Activated gamma-delta T cell treated with anti-CD3 and anti-CD28 coated beads, Interleukin-2, amount 50 U/mL, for 16 hours (primary cell): ENCODE results near the gene STT3B.

Experiments used
- DNase-seq: peaks from one replicate; pipeline ENCODE4 v3.0.0-alpha.2; 2020; ENCODE audit warnings: low read depth

STT3B gene

DNA sequence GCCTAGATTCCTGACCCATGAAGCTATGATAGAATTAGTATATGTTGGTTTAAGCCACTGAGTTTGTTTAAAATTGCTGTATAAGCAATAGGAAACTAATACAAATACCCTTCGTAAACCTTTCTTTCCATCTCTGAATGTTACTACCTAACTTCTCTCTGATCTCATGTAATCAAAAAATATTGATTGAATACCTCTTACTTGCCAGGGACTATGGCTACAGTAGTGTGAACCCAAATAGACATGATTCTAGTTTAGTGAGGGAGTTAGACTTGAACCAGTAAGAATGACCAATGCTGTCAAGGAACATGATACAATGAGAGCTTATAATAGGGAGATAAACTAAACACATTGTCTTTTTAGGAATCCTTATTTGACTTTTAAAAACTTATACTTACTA lies 19.4 kb downstream of the STT3B start:
- DNase-seq, result no peak

DNA sequence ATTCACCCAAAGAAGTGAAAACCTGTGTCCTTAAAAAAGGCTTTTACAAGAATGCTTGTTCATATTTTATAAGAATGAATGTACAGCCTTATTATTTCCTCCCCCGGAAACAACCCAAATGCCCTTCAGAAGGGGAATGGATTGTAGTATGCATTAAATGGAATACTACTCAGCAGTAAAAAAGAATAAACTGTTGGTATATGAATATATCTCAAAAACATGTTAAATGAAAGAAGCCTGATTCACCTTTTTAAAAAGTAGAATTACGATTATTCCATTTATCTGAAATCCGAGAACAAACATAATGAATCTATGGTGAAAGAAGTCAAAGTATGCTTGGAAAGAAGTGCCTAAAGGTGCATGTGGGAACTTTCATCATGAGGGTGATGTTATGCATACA lies 20.5 kb downstream of the STT3B start:
- DNase-seq, result no peak

DNA sequence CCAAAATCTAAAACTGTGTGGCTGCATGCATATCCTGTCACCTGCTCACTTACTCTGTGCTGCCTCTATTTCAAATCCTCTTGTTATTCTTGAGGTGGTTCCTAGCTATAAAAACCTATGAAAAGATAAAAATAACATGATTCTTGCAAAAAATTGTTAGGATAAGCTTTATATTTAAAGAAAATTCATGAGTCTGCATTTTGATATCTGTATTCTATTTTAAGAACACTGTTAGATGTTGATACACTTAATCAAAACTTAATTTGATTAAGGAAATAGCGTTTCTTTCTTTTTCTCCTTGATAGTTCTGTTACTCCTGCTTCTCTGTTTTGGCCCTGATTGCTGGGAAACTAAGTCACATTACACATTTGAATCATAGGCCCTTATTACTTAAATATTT lies 22.5 kb downstream of the STT3B start:
- no peak for DNase-seq

DNA sequence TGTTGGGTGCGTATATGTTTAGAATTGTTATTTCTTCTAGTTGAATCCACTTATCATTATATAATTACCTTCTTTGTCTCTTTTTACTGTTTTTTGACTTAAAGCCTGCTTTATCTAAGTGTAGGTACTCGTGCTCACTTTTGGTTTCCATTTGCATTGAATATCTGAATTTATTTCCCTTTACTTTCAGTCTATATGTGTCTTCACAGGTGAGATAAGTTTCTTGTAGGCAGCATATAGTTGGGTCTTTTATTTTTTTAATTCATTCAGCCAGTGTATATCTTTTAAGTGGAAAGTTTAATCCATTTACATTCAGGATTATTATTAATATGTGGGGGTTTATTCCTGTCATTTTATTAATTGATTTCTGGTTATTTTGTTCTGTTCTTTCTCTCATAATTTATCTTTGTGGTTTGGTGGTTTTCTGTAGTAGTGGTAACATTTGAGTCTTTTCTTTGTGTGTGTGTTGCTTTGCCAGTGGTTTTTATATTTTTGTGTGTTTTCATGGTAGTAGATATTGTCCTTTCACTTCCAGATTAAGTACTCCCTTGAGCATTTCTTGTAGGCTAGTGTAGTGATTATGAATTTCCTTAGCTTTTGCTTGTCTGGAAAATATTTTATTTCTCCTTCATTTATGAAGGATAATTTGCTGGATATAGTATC lies 27.3 kb downstream of the STT3B start:
- DNase-seq, result no peak

DNA sequence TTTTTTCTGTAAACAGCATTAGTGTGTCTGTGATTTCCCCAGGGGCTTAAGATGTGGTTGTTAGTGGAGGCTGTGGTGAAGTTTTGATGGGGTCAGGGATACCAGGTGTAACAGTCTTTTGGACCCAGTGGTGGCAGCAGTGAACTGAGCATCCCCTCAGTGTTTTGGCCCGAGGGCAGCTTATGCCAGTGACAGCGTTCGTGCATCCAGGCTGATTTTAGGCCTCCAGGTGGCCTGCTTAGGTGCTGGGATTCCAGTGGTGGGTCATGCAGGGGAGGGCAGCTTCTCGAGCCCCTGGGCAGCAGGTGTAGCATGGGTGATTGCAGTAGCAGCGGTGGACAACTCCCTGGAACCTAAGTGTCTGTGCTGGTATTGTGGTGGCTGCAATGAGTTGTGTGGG lies 29.2 kb downstream of the STT3B start:
- DNase-seq, result no peak

DNA sequence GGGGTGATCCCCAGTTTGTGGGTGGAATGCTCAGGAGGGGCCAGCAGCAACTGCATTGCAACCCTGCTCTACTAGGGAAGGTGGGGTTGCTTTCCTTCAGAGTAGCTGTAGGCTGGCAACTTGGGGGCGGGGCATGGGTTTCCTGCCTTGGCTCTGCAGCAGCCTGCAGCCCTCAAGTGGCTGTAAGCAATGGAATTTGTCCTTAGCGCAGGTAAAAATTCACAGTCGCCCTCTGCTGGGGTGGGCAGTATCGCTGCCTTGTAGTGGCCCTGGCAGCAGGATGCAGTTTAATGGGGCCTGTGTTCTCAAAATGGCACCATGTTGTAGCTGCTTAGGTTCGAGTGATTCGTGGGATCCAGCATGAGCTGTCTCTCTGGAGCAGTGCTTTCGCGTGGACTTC lies 29.8 kb downstream of the STT3B start:
- DNase-seq, result no peak

DNA sequence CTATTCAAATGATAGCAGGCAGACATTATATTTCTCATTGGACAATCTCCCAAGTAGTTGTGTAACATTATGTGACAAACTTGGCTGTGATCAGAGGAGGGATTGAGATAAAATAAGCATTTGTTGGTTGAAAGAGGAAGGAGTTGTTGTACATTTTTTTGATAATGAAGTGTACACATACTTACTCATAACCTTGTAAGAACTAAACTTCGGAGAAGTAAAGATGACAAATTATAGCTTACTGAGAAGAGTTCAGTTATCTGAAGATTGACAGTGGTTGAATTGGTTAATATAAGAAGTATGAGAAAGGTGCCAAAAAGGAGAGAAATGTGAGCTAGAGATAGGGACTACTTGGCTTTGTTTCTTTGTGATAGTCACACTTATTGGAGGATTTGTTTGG lies 32.6 kb downstream of the STT3B start:
- DNase-seq, result no peak

DNA sequence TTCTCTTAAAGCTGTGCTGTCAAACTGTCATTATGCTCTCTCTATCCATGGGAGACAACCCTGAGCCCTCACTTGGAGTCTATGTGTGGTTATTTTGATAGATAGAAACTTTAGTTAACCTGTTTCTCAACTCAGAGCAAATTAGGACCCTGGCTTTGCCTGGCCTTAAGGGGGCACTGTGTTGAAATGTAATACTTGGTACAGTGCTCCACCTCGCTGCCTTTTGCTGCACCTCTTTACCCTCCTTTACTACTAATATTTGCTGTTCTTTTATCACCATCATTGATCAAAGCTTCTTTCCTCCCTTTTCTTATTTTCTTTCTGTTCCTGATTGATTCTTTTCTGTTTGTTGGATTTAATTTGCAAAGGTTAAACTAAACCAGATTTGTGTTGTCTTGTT lies 34.3 kb downstream of the STT3B start:
- no peak for DNase-seq

DNA sequence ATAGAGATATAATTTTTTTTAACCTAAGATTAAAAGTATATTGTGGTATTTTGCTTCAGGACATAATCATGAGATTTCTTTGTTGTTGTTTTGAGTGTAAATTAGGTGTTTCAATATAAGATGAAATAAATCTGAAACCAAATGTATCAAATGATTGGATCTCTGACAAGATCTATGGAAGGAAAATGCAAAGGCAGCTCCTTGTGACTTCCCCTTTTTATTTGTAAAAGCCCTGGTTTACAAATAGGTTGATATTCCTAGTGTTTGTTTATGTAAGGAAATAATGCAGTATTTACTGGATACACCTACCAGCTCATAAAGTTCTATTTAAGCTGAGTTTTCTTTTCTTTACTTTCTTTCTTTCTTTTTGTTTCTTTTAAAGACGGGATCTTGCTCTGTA lies 35.9 kb downstream of the STT3B start:
- DNase-seq, result no peak

DNA sequence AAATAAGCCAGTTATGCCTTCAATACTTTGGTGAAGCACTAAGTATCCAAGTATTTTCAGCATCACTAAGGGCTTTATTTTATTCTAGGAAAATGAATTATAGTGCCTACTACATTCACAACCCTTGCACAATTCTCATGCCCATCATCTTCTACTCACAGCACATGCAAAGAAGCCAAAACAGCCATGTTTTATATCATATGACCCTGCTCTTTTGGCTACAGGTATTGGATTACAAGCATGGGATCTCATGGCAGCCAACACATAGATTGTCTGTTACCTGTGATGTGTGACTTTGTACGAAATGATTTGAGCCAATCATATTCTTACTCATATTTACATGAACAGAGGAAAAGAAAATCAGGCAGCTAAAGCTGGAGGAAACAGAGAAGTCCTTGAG lies 38.6 kb downstream of the STT3B start:
- no peak for DNase-seq

DNA sequence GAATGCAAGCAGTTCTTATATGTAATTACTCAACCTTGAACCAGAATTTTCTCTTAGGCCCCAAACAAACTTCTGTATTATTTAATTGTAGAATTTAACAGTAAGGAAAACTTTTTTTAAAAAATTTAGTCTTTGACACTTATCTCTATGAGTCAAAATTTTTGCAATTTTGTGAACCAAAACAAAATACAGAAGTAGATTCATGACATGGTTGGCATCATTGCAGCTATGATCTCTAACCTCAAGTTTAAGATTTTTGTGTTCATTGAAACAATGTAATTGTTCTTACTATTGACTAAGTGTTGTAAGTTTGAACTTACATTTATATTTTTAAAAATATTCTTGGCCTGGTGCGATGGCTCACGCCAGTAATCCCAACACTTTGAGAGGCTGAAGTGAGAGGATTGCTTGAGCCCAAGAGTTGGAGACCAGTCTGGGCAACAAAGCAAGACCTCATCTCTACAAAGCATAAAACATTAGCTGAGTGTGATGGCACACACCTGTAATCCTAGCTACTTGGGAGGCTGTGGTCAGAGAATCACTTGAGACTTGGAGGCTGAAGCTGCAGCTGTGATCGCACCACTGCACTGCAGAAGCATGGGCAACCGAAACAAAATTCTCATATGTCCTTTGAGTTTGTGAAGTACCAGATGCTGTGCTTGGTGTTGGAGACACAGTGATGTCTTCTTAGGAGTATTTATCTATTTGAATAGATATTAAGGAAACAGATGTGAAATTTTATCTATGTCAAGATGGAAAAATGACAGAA lies 39.7 kb downstream of the STT3B start:
- no peak for DNase-seq

DNA sequence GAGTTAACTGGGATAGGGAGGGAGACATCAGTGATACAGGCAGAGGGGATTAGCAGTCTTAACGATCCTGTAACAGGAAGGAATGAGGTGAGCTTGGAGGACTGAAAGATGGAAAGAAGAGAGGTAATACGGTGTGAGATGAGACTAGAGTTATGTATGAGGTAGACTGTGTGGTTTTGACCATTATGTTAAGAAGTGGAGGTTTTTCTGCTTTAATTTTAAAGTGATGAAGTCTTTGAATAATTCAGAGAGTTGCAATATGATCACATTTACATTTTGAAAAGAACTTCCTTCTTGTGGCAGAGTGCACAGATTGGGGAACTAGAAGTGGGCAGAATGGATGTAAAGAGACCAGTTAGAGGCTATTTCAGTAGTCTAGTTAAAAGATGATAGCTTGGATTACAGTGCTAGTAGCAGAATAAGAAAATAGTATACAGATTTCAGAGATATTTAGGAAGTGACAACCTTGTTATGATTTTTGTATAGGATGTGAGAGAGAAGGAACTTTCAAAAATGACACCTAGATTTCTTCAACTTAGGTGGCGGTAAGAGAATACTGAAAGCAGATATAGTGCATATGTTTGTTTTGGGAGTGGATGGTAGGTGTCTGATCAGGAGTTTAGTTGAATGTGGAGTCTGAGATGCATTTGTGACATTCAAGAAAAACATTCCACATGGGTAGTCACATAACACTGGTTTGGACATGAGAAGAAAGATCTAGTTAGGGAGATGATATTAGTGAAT lies 40.5 kb downstream of the STT3B start:
- no peak for DNase-seq

DNA sequence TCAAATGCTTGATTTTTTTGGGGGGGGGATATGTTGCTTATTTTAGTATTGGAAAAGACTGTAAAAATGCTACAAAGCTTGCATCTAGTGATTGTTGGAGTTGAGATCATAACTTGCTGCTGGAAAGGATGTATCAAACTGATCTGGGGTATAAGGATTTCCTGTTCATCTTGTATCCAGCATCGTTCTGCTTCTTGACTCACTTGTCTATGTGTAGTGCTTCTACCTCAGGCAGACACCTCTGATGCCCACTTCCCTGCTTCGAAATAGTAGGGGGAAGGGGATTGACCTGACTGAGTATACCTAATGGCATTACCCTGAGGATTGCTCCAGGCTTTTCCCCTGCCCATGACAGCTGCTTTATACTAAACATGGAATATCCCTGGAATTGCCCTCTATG lies 42.7 kb downstream of the STT3B start:
- DNase-seq, result no peak

DNA sequence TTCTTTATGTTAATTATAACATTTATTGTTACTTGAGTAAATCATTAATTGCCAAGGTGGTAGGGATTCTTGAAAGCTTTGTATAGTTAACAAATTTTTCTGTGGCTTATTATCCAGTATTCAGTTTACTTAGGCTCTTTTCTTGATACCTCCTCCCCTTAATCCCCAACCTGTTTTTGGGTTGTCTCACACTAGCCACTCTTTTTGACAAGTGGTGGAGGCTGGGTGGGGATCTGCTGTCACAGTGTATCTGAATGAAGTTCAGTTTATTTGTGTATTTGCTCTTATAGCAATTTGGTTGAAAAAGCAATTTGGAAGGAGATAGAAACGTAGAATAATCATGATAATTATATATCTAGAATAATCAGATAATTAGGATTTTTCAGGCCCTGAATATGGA lies 43.8 kb downstream of the STT3B start:
- no peak for DNase-seq

DNA sequence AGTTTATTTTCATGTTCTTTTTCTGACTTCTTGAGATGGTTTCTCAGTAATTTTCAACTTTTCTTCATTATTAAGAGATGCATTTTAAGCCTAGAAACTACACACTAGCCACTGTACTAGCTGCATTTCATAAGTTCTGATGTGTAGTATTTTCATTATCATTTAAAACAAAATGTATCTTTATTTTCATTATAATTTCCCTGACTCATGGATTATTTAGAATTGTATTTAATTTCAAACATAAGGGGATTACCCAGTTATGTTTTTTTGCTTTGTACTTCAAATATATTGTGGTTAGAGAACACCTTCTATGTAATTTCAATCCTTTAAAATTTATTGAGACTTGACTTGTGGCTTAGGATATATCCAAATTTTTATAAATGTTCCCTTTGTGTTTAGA lies 44.5 kb downstream of the STT3B start:
- no peak for DNase-seq

DNA sequence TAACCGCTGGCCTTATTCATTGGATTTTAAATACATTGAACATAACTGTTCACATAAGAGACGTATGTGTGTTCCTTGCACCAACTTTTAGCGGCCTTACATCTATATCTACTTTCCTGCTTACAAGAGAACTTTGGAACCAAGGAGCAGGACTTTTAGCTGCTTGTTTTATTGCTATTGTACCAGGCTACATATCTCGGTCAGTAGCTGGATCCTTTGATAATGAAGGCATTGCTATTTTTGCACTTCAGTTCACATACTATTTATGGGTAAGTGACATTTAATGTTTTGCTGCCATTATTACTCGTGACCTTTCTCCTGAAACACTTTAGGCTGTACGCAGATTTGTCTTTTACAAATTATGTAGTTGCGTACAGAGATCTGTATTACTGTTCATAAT lies 47.1 kb downstream of the STT3B start:
- DNase-seq, result no peak

DNA sequence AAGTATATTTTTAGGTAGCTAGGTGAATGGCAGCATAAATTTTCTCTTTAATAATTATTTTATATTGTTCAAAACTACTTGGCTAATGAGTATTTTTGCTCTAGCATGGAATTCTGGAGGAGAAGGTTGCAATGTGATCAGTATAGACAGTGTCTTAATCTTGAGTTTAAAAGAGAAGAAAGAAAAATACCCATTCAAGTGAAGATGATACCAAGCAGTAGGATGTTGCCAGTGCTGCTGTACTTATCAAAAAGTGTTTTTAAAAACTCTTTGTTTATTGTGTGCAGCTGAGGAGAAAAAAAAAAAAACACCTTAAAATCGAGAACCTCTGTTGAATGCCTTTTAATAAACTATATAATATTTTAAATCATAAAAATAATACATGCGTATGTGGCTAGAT lies 47.9 kb downstream of the STT3B start:
- DNase-seq, result no peak

DNA sequence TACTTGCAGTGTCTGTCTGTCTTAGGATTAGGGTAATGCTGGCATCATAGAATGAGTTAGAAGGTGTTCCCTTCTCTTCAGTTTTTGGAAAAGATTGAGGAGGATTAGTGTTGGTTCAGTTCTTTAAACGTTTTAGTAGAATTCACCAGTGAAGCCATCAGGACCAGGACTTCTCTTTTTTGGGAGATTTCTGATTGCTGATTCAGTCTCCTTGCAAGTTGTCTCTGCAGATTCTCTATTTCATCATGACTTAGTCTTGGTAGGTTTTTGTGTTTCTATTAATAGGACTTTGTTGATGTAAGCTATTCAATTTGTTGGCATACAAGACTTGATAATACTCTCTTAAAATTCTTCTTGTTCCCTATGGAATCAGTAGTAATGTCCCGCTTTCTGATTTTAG lies 48.9 kb downstream of the STT3B start:
- DNase-seq, result no peak

DNA sequence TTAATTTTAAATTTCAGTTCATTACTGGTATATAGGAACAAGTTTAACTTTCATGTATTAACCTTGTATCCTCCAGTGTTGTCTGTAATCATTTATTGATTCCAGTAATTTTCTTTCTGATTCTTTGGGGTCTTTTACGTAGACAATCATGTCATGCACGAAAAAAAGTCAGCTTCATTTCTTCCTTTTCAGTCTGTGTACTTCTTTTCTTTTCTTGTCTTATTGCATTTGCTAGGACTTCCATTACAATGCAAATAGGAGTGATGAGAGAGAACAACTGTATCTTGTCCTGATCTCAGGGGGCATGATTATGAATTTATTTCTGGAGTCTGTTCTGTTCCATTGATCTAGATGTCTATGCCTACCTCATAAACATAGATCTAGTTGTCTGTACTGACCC lies 56.5 kb downstream of the STT3B start:
- DNase-seq, result no peak

DNA sequence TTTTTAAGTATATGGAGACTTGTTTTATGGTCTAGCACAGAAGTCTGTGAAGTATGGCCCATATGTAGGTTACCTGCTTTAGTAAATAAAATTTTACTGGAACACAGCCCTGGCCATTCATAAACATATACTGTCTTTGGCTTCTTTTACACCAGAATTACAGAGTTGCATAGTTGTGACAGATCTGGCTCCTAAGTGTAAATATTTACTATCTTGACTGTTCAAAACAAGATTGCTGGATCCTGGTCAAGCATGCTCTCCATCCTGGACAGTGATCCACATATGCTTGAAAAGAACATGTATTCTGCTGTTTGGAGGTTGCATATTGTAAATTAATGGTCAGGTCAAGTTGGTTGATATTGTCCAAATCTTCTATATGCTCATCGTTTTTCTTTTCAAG lies 57.9 kb downstream of the STT3B start:
- DNase-seq, result no peak

DNA sequence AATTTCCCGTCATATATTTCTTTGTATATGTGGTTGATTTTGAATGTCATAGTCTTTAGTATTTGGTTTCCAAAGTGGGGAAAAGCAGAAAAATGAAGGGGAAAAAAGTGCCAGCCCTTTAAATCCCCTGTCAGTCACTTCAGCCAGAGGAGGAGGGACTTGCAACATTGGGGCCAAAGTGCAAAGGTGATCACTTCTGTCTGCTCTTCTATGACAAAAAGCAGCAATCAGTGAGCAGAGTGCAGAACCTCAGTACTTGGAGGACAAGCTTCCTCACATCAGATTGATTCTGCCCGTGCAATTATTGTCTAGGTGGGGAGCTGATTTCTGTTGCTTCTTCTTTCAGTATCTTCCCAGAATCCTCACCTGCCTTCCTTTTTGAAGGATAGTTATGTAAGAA lies 60.0 kb downstream of the STT3B start:
- no peak for DNase-seq

DNA sequence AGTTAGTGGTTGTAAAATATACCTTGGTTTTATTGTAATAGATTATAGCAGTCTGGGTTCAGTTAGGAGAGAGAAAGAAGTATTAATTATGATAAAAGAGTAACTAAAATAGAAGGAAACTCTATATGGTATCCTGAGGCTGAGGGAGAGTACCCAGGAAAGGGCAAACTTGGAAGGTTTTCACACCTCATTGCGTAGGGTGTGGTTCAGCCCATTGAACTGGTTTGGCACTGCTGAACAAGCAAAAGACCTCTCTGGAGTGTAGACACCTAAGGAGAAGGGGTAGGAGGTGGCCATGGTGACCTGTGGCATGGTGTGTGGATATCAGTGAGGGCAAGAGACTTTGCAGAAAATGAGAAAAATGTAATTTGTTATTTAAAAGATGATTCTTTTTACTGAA lies 63.5 kb downstream of the STT3B start:
- no peak for DNase-seq

DNA sequence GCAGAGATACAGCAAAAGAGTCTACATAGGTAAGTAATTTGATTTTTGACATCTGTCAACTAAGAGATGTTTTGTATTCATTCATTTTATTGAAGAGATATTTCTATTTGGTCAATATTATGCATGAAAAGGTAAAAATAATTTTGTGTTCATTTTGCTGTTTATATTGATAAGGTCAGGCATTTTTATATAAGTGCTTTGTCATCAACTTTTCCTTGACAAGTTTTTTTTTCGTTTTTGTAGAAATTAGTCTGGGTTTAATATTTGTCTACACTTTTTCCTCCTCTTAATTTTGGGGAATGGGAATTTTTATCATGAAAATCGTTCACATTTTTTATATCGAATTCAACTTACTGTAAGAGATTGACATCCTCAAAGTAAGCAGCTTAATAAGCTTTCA lies 67.7 kb downstream of the STT3B start:
- no peak for DNase-seq
